RWPE1 (cell line): ENCODE measurements around the gene BLACAT1.
"Not testable (repeated sequence)": the region's sequence is repeated elsewhere in the genome, so short reads cannot be mapped to it uniquely, and the experiment has no call there.

Experiments used
- CTCF ChIA-PET: fragments of 350-600 bp; sonication (Branson Sonifier 250); formaldehyde crosslinking; extraction: SDS; loops from one replicate; lab custom pipeline; 2021; lab: Yijun Ruan, JAX
- POLR2A ChIA-PET: fragments of 400-600 bp; formaldehyde crosslinking; extraction: SDS; loops from one replicate; lab custom pipeline; 2020; ENCODE audit warnings: antibody characterized with exemption; ENCODE audit not compliant: low non-redundant PET; lab: Yijun Ruan, JAX
- DNase-seq: peaks from one replicate; pipeline ENCODE4 v3.0.0; 2012; ENCODE audit warnings: low spot score
- H3K27ac ChIP-seq: fragments of 450-650 bp; 2 replicates; pipeline ENCODE4 v1.5.1; 2017
- TF ChIP-seq, protein P1 (sequence below): fragments of 450-650 bp; conservative IDR thresholded peaks from 2 replicates; pipeline ENCODE4 v1.5.1; 2017; ENCODE audit warnings: low read depth, mild to moderate bottlenecking

Gene BLACAT1

GRCh38 chr1:205484985-205485967 lies 29.4 kb upstream of the BLACAT1 start:
- TF ChIP-seq, protein P1, sequence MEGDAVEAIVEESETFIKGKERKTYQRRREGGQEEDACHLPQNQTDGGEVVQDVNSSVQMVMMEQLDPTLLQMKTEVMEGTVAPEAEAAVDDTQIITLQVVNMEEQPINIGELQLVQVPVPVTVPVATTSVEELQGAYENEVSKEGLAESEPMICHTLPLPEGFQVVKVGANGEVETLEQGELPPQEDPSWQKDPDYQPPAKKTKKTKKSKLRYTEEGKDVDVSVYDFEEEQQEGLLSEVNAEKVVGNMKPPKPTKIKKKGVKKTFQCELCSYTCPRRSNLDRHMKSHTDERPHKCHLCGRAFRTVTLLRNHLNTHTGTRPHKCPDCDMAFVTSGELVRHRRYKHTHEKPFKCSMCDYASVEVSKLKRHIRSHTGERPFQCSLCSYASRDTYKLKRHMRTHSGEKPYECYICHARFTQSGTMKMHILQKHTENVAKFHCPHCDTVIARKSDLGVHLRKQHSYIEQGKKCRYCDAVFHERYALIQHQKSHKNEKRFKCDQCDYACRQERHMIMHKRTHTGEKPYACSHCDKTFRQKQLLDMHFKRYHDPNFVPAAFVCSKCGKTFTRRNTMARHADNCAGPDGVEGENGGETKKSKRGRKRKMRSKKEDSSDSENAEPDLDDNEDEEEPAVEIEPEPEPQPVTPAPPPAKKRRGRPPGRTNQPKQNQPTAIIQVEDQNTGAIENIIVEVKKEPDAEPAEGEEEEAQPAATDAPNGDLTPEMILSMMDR: peak; percentile 97
- ChIA-PET POLR2A (no interaction called here), CTCF (interaction anchor here (0.5 to 11.0 kb wide), 67 partner anchors 9 to 415 kb away, joined by 3 to 326 read pairs (median 7); partner anchors contain the start of genes BLACAT1 and LEMD1)
- peak; percentile 94 for DNase-seq
- no peak overlapping the region for H3K27ac ChIP-seq

DNA sequence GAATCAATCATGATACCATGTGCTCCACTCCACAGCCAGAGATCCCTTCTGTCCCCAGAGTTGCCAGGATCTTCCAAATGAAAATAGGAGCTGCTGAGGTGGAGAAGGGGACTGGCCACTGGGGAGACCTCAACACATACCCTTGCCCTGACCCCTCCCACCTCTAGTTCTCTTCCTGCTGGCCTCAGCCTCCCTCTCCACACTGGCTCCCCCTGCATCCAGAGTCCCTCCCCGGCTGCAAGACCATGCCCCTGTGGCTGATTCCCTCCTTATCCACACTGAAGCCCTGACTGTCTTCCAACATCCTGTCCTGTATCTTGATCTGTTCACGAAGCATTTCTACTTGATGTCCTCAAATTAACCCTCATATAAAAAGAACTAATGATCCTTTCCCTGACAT lies 27.5 kb upstream of the BLACAT1 start:
- no peak for DNase-seq
- H3K27ac ChIP-seq: no peak overlapping the region
- ChIA-PET POLR2A (interaction anchor here (0.8 kb wide), 1 partner anchor 52 kb away, joined by 3 read pairs; no protein-coding TSS in a partner anchor), CTCF (interaction anchor here (0.6 to 3.0 kb wide), 9 partner anchors 34 to 368 kb away, joined by 3 to 14 read pairs (median 4); no protein-coding TSS in a partner anchor)
- TF ChIP-seq, protein P1: no peak

DNA sequence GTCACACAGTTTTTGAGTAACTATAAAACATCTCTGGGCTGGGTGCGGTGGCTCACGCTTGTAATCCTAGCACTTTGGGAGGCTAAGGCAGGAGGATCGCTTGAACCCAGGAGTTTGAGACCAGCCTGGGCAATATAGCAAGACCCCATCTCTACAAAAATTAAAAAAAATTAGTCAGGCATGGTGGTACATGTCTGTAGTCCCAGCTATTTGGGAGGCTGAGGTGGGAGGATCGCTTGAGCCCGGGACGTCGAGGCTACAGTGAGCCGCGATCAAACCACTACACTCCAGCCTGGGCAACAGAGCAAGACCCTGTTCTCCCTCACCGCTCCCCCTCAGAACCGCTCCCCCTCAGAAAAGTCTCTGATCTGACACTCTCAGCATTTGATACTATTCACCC lies 26.7 kb upstream of the BLACAT1 start:
- not testable (repeated sequence) for DNase-seq
- ChIA-PET POLR2A (interaction anchor here (0.8 kb wide), 1 partner anchor 51 kb away, joined by 3 read pairs; no protein-coding TSS in a partner anchor), CTCF (interaction anchor here (0.6 to 3.0 kb wide), 14 partner anchors 33 to 368 kb away, joined by 3 to 14 read pairs (median 4); no protein-coding TSS in a partner anchor)
- H3K27ac ChIP-seq: peak overlapping the region; percentile 92

- TF ChIP-seq, protein P1: no peak
- ChIA-PET CTCF (interaction anchor here (0.5 to 3.0 kb wide), 14 partner anchors 15 to 893 kb away, joined by 3 to 14 read pairs (median 4); no protein-coding TSS in a partner anchor), POLR2A (interaction anchor here (0.6 kb wide), 1 partner anchor 33 kb away, joined by 4 read pairs; no protein-coding TSS in a partner anchor)
- peak; percentile 75 for DNase-seq
- H3K27ac ChIP-seq: peak overlapping the region; percentile 92
Observed at GRCh38 chr1:205481629-205482151, 25.8 kb upstream of the BLACAT1 start.

DNA sequence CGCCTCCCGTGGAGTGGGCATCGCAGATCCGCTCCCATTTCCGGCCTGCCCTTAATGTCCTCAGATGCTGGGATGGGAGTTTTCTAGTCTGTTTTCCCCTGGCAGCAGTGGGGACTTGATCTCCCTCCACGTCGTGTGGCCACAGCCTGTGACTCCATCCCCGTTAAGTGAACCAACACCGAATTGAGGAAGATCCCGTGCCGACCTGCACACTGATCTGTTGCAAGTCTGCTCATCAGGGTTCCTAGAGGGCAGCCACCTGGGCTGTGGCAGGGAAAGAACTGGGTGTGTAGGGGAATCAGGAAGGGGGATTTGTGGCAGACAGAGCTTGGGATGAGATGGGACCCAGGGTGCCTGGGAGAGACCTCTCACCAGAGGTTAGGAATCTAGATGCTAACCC lies 25.4 kb upstream of the BLACAT1 start:
- CTCF ChIA-PET: interaction anchor here (0.6 to 3.0 kb wide), 7 partner anchors 40 to 156 kb away, joined by 3 to 14 read pairs (median 5); no protein-coding TSS in a partner anchor
- POLR2A ChIA-PET: no interaction called here

GRCh38 chr1:205480349-205480985 lies 24.6 kb upstream of the BLACAT1 start:
- H3K27ac ChIP-seq: peak overlapping the region; percentile 92
- TF ChIP-seq, protein P1: no peak
- DNase-seq: no peak
- CTCF ChIA-PET: interaction anchor here (0.7 kb wide), 1 partner anchor 48 kb away, joined by 4 read pairs; no protein-coding TSS in a partner anchor
- POLR2A ChIA-PET: no interaction called here

More for the DNA sequence above, 25.4 kb upstream of the BLACAT1 start:
- peak overlapping the region; percentile 92 for H3K27ac ChIP-seq
- TF ChIP-seq, protein P1: no peak
- DNase-seq: no peak

DNA sequence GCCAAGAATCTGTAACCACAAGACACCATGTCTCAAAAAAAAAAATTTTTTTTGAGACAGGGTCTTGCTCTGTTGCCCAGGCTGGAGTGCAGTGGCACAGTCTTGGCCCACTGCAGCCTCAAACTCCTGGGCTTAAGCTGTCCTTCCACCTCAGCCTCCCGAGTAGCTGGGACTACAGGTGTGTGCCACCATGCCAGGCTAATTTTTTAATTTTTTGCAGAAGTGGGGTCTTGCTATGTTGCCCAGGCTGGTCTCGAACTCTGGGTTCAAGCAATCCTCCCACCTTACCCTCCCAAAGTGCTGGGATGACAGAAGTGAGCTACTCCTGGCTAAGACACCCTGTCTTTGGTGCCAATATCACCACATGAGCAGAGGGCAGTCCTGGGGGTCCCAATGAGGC lies 23.1 kb upstream of the BLACAT1 start:
- POLR2A ChIA-PET, DNase-seq: not testable (repeated sequence)
- CTCF ChIA-PET: interaction anchor here (0.6 to 2.3 kb wide), 6 partner anchors 26 to 113 kb away, joined by 3 to 9 read pairs (median 3); no protein-coding TSS in a partner anchor
- H3K27ac ChIP-seq: peak overlapping the region; percentile 91
